HG03064 (cell line): Measurements from ENCODE around the gene NPVF.
A peak's percentile ranks its signal among the peaks of the same experiment; 100 is the strongest.

Source experiments
- ATAC-seq: cut with Tn5 transposase; IDR thresholded peaks from one replicate; pipeline ENCODE4 v1.9.1; 2021; ENCODE audit warnings: low read depth; ENCODE audit not compliant: unreplicated experiment

The NPVF gene

DNA sequence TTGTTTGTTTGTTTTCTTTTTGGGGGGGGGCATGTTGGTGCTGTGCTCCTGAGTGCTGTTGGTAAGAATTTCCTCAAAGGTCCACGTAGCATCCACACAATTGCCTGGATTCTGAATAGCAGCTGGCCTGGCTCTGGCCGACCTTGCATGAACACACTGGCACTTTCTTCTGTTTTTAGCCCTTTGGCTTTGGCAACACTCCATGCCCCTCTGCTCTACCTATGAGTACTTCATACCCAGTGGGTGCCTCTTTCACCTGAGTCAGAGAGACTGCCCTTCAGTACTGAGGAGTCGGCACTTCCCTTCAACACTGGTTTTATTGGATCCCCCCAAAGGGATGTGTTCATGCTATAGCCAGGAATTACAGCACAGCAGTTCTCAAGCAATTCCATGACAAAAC is 7.2 kb upstream of the NPVF start:
- ATAC-seq: no peak

DNA sequence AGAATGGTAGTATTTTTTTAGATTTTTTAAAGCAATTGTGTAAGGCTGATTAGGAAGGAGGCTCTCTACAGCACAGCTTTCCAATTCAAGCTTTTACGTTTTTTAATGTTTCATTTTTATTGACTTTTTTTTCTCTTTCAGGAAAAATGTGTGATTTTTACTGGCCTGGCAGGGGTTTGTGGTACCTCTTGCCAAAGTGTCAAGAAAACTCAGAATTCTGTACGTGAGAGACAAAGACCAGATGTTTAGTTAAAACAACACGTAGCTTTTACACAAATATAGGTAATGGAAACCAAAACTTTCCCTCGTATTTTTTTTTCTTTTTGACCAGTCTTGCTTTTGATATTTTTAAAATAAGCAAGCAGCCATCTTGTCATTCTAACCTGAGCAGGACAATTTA is 6.0 kb upstream of the NPVF start:
- no peak for ATAC-seq

DNA sequence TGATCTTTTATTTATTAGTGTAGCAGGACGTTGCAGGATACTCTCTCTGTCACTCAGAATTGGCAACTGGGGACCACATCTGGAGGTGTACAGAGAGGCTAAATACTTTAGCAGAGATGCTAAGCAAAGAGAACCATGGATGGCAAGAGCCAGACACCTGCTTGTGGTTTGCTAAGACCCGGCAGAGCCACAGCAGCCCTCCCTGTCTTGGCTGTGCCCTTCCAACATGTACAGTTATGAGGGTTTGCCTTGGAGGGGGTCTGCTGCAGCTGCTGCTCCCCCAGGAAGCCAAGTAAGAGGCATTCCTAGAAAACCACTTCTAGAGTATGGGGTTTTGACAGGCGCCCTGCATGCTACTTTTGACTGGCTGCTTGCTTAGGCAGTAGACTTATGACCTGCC is 5.1 kb downstream of the NPVF start:
- no peak for ATAC-seq

GRCh38 chr7:25222666-25223065 is 5.6 kb downstream of the NPVF start:
- ATAC-seq: no peak

GRCh38 chr7:25221009-25221408 is 7.3 kb downstream of the NPVF start:
- no peak for ATAC-seq

GRCh38 chr7:25218191-25218590 is 10.1 kb downstream of the NPVF start:
- ATAC-seq: no peak

DNA sequence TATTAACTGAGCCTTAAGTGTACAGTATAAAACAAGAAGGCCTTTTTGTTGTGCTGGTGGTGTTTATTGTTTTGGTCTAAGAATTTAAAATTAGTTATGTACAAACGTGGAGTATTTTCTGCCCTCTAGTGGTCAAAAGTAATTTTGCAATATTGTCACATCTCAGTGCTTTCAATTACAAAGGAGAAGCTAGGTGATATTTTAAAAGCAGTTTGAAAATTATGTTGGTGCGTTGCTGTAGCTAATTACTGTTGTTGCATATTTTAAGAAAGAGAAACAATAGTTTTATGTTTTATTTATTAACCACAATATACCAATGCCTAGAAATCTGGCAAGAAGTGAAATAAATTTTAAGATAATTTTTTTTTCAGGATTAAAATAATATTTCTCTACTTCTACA is 11.4 kb downstream of the NPVF start:
- ATAC-seq: no peak

DNA sequence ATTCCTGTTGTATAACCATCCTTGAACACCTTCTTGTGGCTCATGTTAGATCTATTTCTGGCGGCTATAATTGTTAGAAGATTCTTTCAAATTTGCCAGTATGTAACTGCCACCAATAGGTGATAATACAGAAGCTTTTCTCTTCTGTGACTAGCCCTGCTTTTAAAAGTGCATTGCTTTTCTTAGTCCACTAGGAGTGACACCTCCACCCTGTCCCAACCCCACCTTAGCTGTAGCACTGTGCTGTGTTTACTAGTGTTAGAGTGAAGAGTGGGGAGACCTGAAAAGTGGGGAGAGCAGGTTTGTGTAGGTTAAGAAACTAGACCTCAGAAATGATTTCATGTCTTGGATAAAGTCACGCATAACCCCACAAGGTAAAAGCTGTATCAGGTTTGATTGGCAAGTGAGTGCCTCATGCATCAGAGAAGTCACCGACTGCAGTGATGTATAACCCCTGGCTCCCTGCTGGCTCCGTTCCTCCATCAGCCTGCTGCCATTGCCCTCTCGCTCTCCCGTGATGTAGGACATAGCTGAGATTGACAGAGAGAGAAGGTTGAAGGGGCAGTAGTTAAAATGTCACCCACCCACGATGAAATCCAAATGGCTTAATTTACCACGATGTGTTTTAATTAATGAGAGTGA is 12.5 kb downstream of the NPVF start:
- no peak for ATAC-seq

DNA sequence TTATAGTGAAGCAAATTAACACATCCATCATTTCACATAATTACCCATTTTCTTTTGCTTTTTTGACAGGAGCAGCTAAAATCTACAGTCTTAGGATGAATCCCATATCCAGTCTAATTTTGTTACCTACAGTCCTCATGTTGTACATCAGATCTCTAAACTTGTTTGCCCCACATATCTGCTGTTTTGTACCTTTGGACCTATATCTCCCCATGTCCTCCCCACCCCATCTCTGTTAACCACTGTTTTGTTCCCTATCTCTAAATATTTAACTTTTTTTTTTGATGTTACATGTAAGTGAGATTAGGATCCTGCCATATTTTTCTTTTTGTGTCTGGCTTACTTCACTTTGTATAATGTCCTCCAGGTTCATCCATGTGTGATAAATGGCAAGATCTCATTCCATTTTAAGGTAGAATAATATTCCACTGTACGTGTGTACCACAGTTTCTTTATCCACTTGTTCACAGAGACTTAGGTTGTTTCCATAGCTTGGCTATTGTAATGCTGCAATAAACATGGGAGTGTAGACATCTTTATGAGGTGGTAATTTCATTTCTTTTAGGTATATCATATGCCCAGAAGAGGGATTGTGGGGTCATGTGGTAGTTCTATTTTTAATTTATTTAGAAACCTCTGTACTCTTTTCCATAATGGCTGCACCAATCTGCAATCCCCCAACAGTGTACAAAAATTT is 19.6 kb downstream of the NPVF start:
- ATAC-seq: no peak

- ATAC-seq: no peak
Measured at GRCh38 chr7:25207887-25208286, 20.4 kb downstream of the NPVF start.

GRCh38 chr7:25206765-25207164 is 21.5 kb downstream of the NPVF start:
- no peak for ATAC-seq

- ATAC-seq: no peak
Measured at GRCh38 chr7:25196132-25196896, 32.0 kb downstream of the NPVF start.

DNA sequence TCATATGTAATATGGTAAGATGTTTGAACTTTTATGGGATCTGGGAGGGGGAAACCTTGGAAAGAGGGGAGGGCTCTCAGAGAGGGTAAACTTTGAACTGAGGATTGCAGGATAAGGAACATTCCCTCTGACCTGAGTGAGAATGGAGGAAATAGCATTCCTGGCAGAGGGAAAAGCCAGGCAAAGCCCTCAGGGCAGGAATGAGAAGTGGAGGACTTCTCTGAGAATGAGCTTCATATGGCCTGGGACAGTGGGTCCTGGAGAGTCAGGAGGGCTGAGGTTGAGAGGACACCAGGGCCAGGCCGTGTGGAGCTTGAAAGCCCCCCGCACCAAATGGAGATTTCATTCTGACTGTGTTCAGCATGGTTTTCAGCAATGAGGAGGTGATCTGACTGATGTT is 34.2 kb downstream of the NPVF start:
- no peak for ATAC-seq

- no peak for ATAC-seq
Measured at GRCh38 chr7:25192043-25192442, 36.2 kb downstream of the NPVF start.

GRCh38 chr7:25189197-25189596 is 39.1 kb downstream of the NPVF start:
- no peak for ATAC-seq

- ATAC-seq: no peak
Measured at GRCh38 chr7:25187932-25188331, 40.4 kb downstream of the NPVF start.

GRCh38 chr7:25186436-25186835 is 41.9 kb downstream of the NPVF start:
- ATAC-seq: no peak

- no peak for ATAC-seq
Measured at GRCh38 chr7:25181532-25181931, 46.8 kb downstream of the NPVF start.

DNA sequence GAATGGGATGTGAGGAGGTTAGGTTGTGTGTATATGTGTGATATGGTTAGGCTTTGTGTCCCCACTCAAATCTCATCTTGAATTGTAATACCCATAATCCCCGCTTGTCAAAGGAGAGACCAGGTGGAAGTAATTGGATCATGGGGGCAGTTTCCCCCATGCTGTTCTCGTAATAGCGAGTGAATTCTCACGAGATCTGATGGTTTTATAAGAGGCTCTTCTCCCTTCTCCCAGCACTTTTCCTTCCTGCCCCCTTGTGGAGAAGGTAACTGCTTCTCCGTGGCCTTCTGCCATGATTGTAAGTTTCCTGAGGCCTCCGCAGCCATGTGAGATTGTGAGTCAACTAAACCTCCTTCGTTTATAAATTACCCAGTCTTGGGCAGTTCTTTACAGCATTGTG is 47.3 kb downstream of the NPVF start:
- no peak for ATAC-seq

DNA sequence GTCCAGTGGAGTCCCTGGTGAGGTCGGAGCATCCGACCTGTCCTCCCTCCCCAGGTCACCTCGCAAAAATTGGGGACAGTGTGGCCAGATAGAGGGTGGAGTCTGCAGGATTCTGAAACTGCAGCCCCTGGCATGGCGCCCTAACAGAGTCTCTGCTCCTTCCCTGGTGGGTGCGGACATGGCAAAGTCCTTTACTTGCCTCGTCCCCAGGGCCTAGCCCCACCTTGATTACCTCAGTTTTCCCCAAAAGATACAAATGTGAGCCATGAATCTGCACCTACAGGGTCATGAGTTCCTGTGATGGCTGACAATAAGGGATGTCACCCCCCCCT is 47.7 kb downstream of the NPVF start:
- ATAC-seq: peak; percentile 33

DNA sequence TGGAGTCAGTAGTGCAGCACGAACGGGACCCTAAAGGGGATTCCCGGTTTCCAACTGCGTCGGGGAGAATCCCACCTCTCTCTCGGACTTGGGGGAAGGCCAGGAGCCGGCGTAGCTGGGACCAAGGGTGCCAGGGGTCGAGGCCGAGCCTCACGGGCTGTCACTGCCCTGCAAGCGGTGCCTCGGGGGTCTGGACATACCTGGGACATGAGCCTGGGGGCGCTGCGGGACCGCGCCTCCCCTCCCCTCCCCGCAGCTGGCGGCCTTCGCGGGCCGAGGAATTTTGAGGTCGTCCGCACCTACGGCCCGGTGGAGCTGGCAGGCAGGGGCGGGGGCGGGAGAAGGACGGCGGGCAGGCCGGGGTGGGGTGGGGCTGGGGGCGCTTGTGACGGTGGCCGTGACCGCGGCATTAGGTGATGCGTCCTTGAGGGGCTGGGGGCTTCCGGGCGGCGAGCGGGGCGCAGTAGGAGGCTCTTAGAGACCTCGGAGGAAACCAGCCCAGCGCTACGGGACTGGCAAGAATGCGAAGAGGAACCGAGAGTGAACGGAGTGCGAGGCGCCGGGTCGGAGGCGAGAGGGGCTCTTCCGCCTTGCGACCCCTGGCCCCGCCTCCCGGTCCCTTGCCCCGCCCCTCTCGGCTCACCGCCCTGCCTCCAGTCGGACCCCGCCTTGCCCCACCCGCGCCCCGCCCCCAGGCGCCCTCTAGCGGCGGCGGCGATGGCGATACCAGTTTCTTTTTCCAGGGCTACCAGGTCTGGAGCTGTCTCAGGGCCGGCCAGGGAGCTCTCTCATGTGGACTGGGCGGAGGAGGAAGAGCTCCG is 48.3 kb downstream of the NPVF start:
- peak; percentile 97 for ATAC-seq
